Inferior parietal cortex (tissue), 1 donor: ENCODE data around the gene TNNT3.
"Not testable (repeated sequence)": the region's sequence is repeated elsewhere in the genome, so short reads cannot be mapped to it uniquely, and the experiment has no call there.

Experiments used
- DNase-seq: peaks from one replicate; pipeline ENCODE4 v3.0.0-alpha.2; 2016; ENCODE audit errors: extremely low spot score

Gene TNNT3

DNA sequence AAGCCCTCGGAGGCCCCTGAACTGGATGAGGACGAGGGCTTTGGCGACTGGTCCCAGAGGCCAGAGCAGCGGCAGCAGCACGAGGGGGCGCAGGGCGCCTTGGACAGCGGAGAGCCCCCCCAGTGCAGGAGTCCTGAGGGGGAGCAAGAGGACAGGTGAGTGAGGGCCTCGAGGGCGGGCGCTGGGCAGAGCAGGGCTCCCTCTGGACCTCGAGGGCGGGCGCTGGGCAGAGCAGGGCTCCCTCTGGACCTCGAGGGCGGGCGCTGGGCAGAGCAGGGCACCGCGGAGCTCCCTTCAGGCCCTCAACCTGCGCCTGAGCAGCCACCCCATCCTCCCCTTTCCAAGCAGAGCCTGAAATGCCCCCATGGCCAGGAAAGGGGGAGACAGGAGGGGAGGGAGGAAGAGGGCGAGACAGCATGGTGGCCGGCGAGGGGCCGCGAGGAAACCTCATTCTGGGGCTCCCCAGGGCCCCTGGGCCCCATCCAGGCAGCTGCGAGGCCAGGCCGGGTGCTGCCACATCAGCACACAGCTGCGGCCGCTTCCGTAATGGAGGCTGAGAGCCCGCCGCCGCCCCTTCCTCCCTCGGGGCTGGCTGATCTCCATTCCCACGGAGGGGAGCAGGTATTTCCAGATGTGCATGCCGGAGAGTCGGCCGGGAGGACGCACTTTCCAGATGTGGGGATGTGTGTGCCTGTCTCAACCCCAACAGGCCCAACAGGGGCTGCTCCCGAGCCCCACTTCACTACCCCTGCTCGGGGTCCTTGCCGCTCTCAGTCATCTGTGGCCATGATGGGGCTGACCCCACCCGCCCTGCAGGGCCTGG, 37.9 kb upstream of the TNNT3 start:
- DNase-seq, result no peak

DNA sequence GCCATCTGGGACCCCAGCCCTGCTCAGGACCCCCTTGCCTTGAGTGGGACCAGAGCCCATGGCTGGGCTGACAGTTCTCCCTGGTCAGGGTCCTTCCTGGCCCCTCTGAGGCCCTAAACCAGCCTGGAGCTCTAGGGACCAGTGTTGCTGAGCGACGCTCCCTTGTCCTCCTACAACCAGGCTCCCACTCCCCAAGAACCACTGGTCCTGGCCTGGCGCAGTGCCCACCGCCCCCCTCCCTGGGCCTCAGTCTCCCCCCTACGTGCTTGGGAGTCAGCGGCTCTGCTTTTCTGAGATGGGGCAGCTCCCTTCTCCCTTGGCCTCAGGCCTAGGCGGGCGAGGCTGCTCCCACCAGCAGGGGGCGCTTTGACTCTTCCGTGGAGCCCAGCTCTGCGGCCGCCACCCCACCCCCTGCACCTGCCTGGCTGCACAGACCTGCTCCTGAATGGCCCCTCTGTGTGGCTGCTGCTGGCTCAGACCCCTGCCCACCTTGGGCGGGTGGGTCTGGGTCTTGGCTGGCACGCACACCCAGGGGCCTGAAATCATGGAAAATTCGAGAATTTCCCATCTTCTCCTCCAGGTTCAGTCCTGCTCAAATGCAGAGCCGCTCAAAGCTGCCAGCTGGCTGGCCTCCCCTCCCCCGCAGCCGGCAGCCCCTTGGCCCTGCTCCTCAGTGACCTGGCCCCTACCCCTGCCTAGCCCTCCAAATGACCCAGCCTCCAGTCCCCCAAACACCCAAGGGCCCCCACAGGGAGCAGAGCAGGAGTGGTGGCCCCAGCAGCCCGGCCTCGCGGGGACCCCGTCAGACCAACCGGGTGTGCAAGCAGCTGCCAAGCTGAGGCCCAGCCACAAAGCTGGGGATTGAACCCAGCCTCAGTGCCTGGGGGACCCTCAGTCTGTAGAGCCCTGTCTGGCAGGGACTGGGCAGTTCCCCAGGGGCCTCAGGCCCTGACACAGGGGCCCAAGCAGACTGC, 37.0 kb upstream of the TNNT3 start:
- peak; percentile 76 for DNase-seq

DNA sequence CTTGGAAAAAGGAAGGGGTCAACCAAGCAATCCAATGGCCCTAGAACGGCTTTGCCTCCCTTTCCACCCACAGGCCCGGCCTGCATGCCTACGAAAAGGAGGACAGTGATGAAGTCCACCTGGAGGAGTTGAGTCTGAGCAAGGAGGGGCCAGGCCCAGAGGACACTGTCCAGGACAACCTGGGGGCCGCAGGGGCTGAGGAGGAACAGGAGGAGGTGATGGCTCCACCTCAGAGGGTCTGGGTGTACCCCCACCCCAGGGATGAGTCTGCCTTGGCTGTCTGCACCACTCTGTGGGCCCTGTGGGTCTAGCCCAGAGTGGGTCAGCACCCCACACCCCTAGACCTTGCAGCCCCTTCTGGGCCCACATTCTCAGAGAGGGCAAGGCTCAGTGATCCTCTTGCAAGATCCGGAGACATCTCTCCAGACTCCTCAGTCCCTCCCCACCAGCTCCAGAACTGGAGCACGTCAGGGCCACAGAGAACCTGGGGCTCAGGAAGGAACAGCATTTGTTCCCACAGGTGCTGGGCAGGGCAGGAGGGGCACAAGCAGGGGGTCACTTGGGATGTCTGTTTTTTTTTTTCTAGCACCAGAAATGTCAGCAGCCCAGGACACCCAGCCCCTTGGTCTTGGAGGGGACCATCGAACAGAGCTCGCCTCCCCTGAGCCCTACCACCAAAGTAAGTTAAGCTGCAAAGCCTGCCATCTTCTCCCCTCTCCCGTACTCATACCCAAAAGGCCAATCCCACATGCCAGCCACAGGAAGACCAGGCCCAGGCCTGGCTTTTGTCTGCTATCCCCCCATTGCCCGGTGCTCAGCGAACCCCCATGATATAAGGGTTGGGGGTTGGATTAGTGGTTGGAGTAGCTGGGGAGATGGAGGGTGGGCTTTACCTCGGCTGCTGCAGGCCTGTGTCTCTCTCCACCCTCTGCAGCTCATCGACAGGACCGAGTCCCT, 35.9 kb upstream of the TNNT3 start:
- no peak for DNase-seq

DNA sequence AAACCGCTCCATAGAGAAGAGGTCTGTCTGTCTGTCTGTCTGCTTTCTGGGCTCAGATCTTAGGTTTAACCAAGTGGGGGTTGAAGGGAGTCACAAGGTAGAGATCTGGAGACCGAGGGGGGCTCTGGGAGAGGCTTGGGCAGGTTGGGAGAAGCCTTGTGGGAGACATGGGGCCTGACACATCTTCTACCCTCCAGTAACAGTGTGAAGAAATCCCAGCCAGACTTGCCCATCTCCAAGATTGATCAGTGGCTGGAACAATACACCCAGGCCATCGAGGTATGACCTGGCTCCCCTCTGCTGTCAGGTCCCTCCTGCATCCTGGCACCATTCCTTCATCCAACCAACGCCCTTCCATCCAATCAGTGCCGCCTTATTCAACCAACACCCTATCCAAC, 35.2 kb upstream of the TNNT3 start:
- no peak for DNase-seq

DNA sequence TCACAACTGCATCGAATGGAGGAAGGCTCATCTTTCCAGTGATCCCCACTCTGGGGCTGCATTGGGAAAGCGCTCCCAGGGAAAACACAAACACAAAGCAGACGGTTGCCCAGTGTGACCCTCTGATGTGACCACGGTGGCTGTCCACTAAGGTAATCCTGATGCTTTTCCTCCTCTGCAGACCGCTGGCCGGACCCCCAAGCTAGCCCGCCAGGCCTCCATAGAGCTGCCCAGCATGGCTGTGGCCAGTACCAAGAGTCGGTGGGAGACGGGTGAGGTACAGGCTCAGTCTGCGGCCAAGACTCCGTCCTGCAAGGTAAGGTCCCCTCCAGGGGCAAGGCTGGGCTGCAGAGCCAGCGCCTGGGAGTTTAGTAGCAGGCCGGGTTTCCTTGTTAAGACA, 33.0 kb upstream of the TNNT3 start:
- DNase-seq, result not testable (repeated sequence)

DNA sequence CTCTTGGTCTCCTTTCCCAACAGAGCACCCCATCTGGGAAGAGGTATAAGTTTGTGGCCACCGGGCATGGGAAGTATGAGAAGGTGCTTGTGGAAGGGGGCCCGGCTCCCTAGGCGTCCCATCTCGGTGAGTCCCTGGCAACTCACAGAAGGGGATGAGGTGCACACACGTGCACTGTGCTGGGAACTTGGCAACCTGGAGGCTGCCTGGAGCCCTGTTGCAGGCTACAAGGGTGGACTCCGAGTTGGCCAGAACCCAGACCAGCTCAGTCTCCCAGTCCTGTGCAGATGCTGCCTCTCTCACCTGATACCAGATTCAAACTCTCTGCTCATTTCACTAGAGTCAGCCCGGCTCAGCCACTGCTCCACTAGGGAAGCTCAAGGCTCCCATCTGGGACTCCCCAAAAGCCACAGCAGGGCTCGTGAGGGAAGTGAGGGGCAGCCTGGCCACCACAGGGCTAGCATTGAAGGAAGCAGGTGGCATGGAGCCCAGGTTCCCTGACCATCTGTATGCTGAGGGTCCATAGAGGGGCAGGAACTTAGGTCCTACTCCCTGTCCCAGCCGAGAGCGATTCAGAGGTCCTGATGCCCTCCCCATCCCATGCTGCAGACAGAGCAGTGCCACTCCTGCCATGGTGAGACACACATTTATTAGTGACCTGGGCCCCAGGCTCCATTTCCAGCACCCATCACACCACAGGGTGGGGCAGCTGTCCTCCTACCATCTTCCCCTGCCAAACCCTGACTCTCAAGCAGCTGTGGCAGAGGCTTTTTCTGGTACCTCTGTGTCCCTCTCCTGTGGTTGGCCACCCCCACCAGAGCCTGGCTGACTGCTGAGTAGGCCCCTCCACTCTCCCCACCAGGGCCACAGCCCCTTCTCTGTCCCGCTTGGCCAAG, 31.8 kb upstream of the TNNT3 start:
- no peak for DNase-seq

DNA sequence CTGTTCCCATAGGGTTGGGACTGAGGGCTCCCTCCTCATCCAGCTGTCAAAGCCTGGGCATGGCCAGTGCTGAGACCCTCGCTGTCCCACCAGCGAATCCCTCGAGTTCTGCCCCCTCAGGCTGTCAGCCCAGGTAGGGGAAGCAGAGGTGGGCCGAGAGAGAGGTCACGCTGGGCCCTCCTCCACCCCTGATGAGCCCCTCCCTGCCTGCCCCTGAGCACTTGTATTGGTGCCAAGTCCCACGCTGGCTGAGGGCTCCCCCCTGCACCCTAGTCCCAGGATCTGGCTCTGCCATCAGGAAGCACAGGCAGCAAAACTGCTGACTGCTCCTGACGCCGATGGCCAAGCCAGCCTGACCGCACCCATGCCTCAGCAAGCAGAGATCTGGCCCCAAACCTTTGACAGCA, 31.2 kb upstream of the TNNT3 start:
- no peak for DNase-seq

- no peak for DNase-seq
Observed at GRCh38 chr11:1888811-1889210, 30.7 kb upstream of the TNNT3 start.

- no peak for DNase-seq
Observed at GRCh38 chr11:1889224-1889930, 30.1 kb upstream of the TNNT3 start.

GRCh38 chr11:1889941-1890855, 29.3 kb upstream of the TNNT3 start:
- no peak for DNase-seq

GRCh38 chr11:1890856-1891830, 28.4 kb upstream of the TNNT3 start:
- no peak for DNase-seq

GRCh38 chr11:1891831-1892115, 27.7 kb upstream of the TNNT3 start, which contains the start of gene PRR33:
Gene PRR33, minus strand, starts transcription at chr11:1891895. Its CDS starts 1,311 bp downstream, at chr11:1890584.
- no peak for DNase-seq

GRCh38 chr11:1892116-1892515, 27.4 kb upstream of the TNNT3 start:
- DNase-seq, result no peak

- DNase-seq, result no peak
Observed at GRCh38 chr11:1892558-1892957, 26.9 kb upstream of the TNNT3 start.

GRCh38 chr11:1893581-1894359, 25.7 kb upstream of the TNNT3 start:
- no peak for DNase-seq

DNA sequence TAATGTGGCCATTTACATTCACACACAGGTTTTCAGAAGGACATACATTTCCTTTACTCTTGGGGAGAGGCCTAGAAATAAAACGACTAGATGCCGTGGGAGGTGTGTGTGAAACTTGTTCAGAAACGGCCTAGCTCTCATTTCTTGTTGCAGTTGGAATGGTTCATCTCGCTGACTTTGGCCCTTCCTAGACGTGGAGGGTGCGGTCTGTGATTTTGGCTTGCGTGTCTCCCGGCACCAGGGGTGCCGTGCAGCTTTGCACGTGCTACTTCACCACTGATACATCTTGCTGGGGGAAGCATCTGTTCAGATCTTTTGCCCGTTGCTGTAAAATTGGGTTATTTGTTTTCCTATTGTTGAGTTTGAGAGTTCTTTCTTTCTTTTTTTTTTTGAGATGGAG, 24.7 kb upstream of the TNNT3 start:
- DNase-seq, result no peak

DNA sequence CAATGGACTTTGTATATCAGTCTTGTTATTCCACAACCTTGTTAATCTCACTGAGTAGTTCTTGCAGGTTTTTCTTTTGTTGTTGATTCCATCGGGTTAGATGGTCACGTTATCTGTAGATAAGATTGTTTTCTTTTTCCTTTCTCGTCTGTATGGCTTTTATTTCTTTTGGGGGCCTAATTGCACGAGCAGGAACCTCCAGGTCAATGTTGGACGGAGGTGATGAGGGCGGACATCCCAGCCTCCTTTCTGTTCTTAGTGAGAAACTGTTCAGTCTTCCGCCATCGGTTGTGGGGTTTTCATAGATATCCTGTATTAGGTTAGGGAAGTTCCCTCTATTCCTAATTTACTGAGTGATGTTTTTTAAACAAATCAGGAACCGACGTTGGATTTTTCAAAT, 23.0 kb upstream of the TNNT3 start:
- DNase-seq, result no peak
